GM21515 (cell line): ENCODE results near the gene KAZN.

Source experiments
- ATAC-seq: cut with Tn5 transposase; IDR thresholded peaks from one replicate; pipeline ENCODE4 v1.9.1; 2021; ENCODE audit not compliant: unreplicated experiment

Gene KAZN

GRCh38 chr1:15141935-15142539, 543.6 kb downstream of the KAZN start:
- no peak for ATAC-seq

- no peak for ATAC-seq
These were observed 546.8 kb downstream of the KAZN start for GRCh38 chr1:15145327-15145726.

DNA sequence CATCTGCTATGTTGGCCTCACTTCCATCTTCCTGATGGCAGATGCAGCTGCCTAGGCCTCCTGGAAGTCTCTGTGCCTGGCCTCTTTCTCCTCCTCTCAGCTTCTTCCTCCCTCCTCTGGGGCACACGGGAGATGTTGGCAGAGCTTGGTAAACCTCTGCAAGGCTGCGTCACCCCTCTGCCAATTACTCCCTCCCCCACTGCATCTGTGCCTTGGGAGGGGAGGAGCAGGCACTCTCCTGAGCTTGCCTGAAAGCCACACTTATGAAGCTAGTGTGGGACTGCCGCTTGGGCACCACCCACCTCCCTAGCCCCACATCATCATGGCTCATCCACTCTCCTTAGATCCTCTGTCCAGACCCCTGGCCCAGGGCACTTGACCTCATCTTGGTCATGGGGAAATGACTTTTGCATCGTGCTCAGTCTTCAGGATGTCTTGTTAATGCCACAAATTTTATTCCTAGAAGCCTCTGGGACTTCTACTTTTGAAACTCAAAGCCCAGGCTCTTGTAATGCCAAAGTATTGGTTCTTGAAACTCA, 547.7 kb downstream of the KAZN start:
- no peak for ATAC-seq

GRCh38 chr1:15146971-15147376, 548.5 kb downstream of the KAZN start:
- no peak for ATAC-seq

DNA sequence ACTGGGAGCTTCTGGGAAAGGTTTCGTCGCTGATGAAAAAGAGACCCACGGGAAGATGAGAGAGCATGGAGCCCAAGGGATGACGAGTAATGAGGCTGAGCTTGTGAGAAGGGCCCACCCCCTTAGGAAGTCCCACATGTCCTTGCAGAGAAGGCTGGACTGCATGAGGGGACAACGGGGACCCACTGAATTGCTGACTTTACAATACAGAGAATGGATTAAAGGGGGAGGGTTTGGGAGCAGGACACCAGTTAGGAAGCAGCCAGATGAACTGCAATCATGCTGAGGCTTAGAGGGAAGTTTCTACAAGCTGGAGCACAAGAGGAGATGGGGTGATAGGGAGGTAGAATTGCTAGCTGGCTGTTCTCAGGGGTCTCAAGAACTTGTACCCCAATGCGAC, 549.5 kb downstream of the KAZN start:
- ATAC-seq: no peak

GRCh38 chr1:15148475-15148874, 550.0 kb downstream of the KAZN start:
- ATAC-seq: no peak

DNA sequence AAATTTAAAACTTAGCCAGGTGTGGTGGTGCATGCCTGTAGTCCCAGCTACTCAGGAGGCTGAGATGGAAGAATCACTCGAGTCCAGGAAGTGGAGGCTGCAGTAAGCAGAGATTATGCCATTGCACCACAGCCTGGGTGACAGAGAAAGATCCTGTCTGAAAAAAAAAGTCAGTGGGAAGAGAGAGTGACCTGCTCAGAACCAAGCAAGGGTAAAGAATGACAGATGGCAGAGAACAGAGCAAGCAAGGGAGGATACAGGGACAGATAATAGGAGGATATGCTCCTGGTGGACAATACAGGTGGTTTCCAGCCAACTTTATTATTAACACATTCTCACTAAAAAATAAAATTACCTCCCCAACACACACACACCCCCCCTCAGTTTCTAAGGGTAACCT, 550.5 kb downstream of the KAZN start:
- no peak for ATAC-seq

DNA sequence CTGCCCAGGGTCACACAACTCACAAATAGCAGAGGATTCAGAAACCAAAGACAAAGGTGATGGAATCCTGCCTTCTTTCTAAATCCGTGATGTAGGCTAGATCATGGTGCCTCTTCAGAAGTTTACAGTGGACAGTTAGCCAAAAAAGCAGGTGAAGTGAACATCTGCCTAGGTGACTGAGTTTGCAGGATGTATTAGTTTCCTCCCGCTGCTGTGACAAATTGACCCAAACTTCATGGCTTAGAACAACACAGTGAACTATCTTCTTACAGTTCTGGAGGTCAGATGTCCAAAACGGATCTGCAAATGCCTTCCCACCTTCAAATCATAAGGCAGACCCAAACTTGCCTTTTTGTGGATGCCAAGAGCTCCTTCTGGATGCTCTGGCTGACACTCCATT, 551.9 kb downstream of the KAZN start:
- no peak for ATAC-seq

GRCh38 chr1:15151377-15151806, 552.9 kb downstream of the KAZN start:
- ATAC-seq: no peak

DNA sequence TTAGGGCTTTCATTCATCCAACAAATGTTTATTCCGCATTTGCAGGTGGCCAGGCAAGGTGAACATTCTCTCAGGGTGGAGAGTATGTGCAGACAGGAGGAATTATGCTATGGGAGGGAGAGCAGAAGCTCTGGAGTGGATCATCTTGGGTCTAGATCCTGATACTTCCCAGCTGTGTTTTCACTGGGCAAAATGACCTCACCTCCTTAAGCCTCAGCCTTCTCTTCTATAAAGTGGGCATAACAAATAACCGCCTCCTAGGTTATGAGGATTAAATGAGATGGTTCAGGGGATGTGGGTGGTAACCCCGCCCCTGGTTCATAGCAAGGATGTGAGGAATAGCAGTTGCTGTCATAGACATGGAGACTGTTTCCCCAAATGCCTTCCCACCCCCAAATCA, 553.4 kb downstream of the KAZN start:
- ATAC-seq: no peak

- no peak for ATAC-seq
These were observed 554.1 kb downstream of the KAZN start for GRCh38 chr1:15152318-15153183.

- ATAC-seq: no peak
These were observed 554.8 kb downstream of the KAZN start, which contains the start of gene TMEM51 for GRCh38 chr1:15153184-15153841. Gene TMEM51, plus strand, starts transcription at chr1:15153747. Its CDS starts 61,341 bp downstream, at chr1:15215088.

DNA sequence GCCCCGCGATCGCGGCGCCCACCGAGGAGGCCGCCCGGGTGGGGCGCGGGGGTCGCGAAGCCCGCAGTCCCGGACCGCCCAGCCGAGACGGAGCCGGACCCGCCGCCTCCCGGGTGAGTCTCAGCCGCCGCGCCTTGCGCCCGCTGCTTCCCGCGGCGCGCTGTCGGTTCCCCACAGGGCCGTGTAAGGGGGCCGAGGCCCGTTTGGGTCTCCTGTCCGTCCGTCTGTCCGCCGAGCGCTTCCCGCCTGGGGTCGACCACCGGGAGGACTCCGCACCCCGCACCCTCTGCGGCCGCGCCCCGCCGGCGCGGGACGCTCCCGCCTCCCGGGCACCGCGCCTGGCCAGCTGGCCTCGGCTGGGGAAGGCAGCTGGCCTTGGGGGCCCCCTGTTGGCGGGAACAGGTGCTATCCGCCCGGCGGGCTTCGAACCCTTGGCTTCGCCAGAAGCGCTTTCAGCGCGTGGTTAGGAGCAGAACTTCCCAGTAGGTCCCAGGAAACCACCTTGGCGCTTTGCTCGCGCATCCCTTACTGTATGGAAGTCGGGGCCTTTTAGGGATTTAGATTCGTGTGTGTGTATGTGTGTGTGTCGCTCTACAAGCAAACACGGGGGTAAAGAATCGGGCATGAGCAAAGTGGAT, 555.5 kb downstream of the KAZN start:
- no peak for ATAC-seq

GRCh38 chr1:15154480-15155036, 556.1 kb downstream of the KAZN start:
- no peak for ATAC-seq

- ATAC-seq: no peak
These were observed 556.7 kb downstream of the KAZN start for GRCh38 chr1:15155191-15155590.

DNA sequence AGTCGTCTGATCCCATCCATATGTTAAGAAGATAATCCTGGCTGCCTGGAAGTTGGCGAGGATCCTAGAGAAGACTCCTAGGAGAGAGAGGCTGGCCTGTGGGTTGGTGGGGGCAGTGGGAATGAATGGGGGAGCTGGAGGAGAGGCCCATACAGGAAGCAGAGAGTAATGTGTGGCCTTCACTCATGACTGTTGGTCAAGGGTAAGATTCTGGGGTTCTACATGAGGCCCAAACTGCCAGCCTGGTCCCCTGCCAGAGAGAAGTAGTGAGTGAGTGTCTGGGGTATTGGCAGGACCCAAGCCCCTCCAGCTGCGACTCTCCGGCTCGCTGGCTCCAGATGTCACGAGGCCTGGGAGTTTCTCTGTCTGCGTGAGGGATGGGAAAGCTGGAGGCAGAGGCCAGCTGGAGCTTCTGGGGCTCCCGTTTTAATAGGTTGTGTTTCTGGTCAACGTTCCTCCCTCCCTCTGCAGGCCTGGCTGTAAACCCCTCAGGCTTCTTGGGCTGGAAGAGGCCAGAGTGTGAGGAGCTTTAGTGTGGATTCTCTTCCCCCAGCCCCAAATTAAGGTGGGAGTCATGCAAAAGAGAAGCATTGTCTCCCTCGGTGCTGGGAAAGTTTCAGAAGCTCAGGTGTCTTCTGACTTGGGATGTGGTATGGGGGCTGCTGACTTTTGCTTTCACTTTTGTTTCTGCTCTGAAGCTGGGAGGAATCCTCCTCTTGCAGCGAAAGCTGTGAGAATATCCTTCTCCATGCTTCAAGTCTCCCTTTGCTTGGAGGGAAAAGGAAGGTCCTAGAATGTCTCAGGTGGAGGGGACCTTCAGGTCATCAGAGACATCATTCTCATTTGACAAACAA, 557.6 kb downstream of the KAZN start:
- no peak for ATAC-seq

DNA sequence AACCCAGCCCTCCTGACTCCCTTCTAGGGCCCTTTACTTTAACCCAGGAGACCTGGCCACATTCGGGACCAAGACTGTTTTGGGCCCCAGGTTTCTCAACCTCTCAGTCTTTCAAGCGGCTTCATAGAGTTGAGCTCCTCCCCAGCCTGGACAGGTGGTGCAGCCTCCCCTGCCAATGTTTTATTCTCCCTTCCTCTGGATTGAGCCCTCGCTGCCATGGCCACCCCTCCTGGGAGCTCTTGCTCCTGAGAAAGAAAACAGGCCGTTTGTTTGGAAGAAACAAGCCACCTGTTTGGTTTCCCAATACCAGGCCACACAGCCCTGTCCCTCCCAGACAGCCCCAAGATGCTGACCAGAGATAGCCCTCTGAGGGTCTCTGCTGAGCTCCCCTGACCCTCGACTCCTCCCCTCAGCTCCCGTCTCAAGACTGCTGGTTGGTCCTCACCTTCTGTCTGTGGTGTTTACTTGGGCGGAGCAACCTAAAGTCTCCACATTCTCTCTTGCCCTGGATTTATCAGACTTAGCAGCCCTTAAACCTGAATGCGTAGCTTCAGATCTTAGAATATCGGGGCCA, 558.4 kb downstream of the KAZN start:
- ATAC-seq: no peak

- ATAC-seq: no peak
These were observed 559.3 kb downstream of the KAZN start for GRCh38 chr1:15157524-15158399.
